Measurements from ENCODE around the gene ZNF470.

GRCh38 chr19:56554272-56554869 is 12.9 kb upstream of the ZNF470 start:
- TF ChIP-seq, protein P1, sequence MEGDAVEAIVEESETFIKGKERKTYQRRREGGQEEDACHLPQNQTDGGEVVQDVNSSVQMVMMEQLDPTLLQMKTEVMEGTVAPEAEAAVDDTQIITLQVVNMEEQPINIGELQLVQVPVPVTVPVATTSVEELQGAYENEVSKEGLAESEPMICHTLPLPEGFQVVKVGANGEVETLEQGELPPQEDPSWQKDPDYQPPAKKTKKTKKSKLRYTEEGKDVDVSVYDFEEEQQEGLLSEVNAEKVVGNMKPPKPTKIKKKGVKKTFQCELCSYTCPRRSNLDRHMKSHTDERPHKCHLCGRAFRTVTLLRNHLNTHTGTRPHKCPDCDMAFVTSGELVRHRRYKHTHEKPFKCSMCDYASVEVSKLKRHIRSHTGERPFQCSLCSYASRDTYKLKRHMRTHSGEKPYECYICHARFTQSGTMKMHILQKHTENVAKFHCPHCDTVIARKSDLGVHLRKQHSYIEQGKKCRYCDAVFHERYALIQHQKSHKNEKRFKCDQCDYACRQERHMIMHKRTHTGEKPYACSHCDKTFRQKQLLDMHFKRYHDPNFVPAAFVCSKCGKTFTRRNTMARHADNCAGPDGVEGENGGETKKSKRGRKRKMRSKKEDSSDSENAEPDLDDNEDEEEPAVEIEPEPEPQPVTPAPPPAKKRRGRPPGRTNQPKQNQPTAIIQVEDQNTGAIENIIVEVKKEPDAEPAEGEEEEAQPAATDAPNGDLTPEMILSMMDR (IDR thresholded peaks at IDR 0.05): no peak
- no peak for TF ChIP-seq POLR2A (IDR thresholded peaks at IDR 0.05)

All from lower leg skin (tissue), 3 donors.